A549 (cell line): Measurements from ENCODE around the gene PITX1.

Source experiments
- BHLHE40 ChIP-seq: IDR thresholded peaks from 2 replicates; pipeline ENCODE4 v1.6.1; 2012; ENCODE audit warnings: low read depth, low read length, inconsistent platforms
- CEBPB ChIP-seq, 2 experiments: fragments of >200 bp in 1 of 2; sonication (Bioruptor Twin) in 1 of 2; formaldehyde crosslinking in 1 of 2; IDR thresholded peaks; 2 replicates each; pipeline ENCODE4 v1.6.1; 2012 to 2016
- CHD2 ChIP-seq: fragments of 150-350 bp; IDR thresholded peaks from 2 replicates; pipeline ENCODE4 v1.6.1; 2014; ENCODE audit warnings: low read length; ENCODE audit not compliant: partially characterized antibody
- EHF ChIP-seq: fragments of 250-450 bp; sonication (Bioruptor Pico); IDR thresholded peaks from 2 replicates; pipeline ENCODE4 v1.5.0; 2020; ENCODE audit warnings: mild to moderate bottlenecking
- NFE2L2 ChIP-seq: fragments of 150-350 bp; conservative IDR thresholded peaks from 2 replicates; pipeline ENCODE4 v1.6.1; 2014; ENCODE audit warnings: low read length
- POLR2A ChIP-seq: IDR thresholded peaks from 2 replicates; pipeline ENCODE4 v1.6.1; 2012; ENCODE audit warnings: mild to moderate bottlenecking, low read length
- RNF2 ChIP-seq: fragments of 200-600 bp; sonication (generic); IDR thresholded peaks from 2 replicates; pipeline ENCODE4 v1.6.1; 2016; ENCODE audit warnings: low read depth, mild to moderate bottlenecking, antibody characterized with exemption, moderate library complexity, borderline replicate concordance
- TP53 ChIP-seq: fragments of 250-450 bp; sonication (Bioruptor Pico); IDR thresholded peaks from 2 replicates; pipeline ENCODE4 v1.5.0; 2021; ENCODE audit warnings: mild to moderate bottlenecking, moderate library complexity
- TF ChIP-seq, protein P1 (sequence below): fragments of >200 bp; sonication (Bioruptor Twin); formaldehyde crosslinking; IDR thresholded peaks from 3 replicates; pipeline ENCODE4 v1.5.1; 2016
- TF ChIP-seq, protein P2 (sequence below): IDR thresholded peaks from 2 replicates; pipeline ENCODE4 v1.6.1; 2012

DNA sequence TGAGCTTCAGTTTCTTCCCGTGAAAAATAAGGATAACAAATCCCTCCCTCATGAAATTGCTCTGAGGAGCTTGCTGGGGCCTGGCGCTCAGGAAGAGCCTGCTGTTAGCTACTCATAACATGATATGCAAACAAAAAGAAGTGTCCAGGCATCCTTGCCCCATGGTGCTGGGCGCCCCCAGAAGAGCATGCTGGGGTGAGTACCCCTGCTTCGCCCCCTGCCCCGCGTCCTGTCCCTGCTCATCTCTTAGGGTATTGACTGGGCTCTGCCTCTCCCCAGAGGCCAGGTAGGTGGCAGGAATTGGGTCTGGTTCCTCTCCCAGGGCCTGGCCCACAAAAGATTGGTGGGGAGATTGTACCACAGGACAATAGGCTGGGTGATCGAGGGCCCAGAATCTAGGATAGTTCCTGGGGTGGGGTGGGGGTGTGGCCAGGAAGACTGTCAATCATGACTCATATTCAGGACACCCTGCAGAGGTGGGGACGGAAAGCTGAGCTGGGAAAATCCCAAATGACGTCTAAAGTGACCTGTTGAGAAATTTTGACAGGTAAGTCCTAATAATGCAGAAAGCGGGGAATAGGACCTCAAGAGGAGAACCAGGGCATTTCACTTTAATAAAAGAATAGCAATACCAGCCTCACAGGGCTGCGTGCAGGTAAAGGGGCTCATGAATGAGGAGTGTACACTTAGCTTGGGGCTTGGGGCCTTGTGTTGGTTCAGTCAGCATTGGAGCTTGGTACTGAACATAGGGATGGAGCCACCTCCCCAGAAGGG lies 8.9 kb downstream of the PITX1 start:
- no peak for TF ChIP-seq CHD2
- TF ChIP-seq, protein P1, sequence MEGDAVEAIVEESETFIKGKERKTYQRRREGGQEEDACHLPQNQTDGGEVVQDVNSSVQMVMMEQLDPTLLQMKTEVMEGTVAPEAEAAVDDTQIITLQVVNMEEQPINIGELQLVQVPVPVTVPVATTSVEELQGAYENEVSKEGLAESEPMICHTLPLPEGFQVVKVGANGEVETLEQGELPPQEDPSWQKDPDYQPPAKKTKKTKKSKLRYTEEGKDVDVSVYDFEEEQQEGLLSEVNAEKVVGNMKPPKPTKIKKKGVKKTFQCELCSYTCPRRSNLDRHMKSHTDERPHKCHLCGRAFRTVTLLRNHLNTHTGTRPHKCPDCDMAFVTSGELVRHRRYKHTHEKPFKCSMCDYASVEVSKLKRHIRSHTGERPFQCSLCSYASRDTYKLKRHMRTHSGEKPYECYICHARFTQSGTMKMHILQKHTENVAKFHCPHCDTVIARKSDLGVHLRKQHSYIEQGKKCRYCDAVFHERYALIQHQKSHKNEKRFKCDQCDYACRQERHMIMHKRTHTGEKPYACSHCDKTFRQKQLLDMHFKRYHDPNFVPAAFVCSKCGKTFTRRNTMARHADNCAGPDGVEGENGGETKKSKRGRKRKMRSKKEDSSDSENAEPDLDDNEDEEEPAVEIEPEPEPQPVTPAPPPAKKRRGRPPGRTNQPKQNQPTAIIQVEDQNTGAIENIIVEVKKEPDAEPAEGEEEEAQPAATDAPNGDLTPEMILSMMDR: no peak
- TF ChIP-seq EHF (CRISPR knock-in tag): no peak
- TF ChIP-seq TP53: no peak
- TF ChIP-seq, protein P2, sequence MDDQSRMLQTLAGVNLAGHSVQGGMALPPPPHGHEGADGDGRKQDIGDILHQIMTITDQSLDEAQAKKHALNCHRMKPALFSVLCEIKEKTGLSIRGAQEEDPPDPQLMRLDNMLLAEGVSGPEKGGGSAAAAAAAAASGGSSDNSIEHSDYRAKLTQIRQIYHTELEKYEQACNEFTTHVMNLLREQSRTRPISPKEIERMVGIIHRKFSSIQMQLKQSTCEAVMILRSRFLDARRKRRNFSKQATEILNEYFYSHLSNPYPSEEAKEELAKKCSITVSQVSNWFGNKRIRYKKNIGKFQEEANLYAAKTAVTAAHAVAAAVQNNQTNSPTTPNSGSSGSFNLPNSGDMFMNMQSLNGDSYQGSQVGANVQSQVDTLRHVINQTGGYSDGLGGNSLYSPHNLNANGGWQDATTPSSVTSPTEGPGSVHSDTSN: 0 out of 2 replicates have a peak, but pooled peaks have one; percentile 37
- no peak for TF ChIP-seq RNF2
- TF ChIP-seq CEBPB (IDR thresholded peaks at IDR 0.05): no peak
- no peak for TF ChIP-seq POLR2A
- TF ChIP-seq BHLHE40: no peak
- no peak for TF ChIP-seq NFE2L2
